ENCODE measurements around the gene BCKDK. TPM values are rescaled to one million over a fixed set of nuclear protein-coding genes. Genes with fewer than 3 reads are reported as not detected.
"Not testable (repeated sequence)": the region's sequence is repeated elsewhere in the genome, so short reads cannot be mapped to it uniquely, and the experiment has no call there.

The BCKDK gene
- total RNA-seq, 2 donors from 2014 or later: 41.3 to 43.4 TPM

DNA sequence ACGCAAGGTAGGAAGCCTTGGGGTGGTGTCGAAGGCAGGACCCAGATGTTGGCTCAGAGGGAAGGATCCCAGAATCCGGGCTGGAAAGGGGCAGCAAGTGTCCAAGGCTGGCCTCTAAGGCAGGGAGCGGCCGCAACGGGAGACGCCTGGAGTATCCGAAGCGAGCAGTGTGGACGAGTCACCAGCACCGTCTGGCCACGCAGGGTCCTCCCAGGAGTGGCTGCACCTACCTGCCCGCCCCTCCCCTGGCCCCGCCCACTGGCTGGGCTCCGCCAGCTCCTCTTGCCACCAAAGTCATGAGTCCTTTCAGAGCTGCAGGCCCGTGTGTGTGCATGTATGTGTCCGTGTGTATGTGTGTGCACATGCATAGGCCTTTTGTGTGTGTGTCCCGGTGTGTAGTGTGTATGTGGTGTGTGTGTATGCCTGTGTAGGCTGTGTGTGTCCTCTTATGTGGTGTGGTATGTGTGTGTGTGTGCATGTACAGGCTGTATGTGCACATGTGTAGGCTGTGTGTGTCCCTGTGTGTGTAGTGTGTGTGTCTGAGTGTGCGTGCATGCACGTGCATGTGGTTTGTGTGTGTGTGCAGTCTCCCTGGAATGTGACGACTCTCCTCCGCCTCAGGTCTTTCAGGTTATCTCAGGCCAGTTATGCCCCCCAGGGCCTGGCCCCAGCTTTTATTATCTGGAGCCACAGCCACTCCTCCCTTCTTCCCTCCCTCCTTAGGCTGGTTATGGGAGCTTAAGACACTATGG lies 27.5 kb downstream of the BCKDK start, which contains the start of gene PRSS8:
TSS of gene PRSS8 (minus strand) at position 193 of the 752 bp plus-strand sequence. CDS start 229 bp downstream, outside the sequence.
- Histone ChIP-seq H3K9me3 (no peaks in the 10 kb centered on the region), H3K4me3 (peak within 1 kb of the TSS; percentile 63), H3K27ac (peak within 1 kb of the TSS; percentile 98), H3K36me3 (no peaks in the 10 kb centered on the region), H3K9ac (ENCODE audit: low read depth in 2 of 2, low read length in 2 of 2) (peak within 1 kb of the TSS; percentile 79 to 100), H3K4me1 (peaks cover 20% of the 10 kb centered on the region), H3K27me3 (no peaks in the 10 kb centered on the region)
- TF ChIP-seq, protein P1, sequence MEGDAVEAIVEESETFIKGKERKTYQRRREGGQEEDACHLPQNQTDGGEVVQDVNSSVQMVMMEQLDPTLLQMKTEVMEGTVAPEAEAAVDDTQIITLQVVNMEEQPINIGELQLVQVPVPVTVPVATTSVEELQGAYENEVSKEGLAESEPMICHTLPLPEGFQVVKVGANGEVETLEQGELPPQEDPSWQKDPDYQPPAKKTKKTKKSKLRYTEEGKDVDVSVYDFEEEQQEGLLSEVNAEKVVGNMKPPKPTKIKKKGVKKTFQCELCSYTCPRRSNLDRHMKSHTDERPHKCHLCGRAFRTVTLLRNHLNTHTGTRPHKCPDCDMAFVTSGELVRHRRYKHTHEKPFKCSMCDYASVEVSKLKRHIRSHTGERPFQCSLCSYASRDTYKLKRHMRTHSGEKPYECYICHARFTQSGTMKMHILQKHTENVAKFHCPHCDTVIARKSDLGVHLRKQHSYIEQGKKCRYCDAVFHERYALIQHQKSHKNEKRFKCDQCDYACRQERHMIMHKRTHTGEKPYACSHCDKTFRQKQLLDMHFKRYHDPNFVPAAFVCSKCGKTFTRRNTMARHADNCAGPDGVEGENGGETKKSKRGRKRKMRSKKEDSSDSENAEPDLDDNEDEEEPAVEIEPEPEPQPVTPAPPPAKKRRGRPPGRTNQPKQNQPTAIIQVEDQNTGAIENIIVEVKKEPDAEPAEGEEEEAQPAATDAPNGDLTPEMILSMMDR (IDR thresholded peaks at IDR 0.05): no peak
- intact Hi-C loops (cut with DNase I): no loop called here
- peak; percentile 97 for DNase-seq

DNA sequence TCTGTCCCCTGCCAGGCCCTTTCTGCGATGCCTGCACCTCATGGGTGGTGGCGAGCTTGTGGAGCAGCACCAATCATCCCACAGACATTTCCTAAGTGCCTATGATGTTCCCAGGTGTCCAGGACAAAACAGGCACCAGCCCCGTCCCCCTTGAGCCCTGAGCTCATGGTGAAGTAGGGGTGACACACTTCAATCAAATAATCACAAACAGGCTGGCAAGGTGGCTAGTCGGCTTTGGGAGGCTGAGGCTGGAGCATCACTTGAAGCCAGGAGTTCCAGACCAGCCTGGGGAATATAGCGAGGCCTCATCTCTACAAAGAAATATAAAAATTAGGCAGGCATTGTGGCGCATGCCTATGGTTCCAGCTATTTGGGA lies 28.1 kb downstream of the BCKDK start:
- Histone ChIP-seq H3K4me3 (no peak overlapping the region), H3K4me1 (peaks cover 26% of the 10 kb centered on the region), H3K9ac (ENCODE audit: low read depth in 2 of 2, low read length in 2 of 2) (peak overlapping the region in 1 of 2 donors; percentile 100), H3K27ac (no peak overlapping the region), H3K9me3 (no peaks in the 10 kb centered on the region), H3K36me3 (no peaks in the 10 kb centered on the region), H3K27me3 (no peaks in the 10 kb centered on the region)
- DNase-seq: no peak
- TF ChIP-seq, protein P1 (IDR thresholded peaks at IDR 0.05): no peak
- intact Hi-C loops (cut with DNase I): no loop called here

DNA sequence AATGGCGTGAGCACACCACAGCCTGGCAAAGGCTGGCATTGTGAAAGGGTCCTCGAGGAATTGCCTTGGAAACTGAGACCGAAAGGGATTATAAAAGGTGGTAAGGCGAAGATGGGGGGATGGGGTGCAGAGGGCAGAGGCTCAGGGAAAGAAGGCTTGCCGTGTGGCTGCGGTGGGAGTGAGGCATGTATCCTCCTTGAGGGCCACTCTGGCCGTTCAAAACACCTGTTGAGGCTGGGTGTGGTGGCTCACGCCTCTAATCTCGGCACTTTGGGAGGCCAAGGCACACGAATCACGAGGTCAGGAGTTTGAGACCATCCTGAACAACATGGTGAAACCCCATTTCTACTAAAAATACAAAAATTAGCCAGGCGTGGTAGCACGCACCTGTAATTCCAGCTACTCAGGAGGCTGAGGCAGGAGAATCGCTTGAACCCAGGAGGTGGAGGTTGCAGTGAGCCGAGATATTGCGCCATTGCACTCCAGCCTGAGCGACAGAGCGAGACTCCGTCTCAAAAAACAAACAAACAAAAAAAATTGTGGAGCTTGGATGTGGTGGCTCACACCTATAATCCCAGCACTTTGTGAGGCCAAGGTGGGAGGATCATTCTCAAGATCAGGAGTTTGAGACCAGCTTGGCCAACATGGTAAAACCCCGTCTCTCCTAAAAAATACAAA lies 28.8 kb downstream of the BCKDK start:
- H3K36me3 ChIP-seq; intact Hi-C loops (cut with DNase I); H3K9ac ChIP-seq (ENCODE audit: low read depth in 2 of 2, low read length in 2 of 2); DNase-seq; H3K27ac ChIP-seq; H3K9me3 ChIP-seq; H3K4me3 ChIP-seq; H3K27me3 ChIP-seq: not testable (repeated sequence)
- H3K4me1 ChIP-seq: peaks cover 32% of the 10 kb centered on the region

DNA sequence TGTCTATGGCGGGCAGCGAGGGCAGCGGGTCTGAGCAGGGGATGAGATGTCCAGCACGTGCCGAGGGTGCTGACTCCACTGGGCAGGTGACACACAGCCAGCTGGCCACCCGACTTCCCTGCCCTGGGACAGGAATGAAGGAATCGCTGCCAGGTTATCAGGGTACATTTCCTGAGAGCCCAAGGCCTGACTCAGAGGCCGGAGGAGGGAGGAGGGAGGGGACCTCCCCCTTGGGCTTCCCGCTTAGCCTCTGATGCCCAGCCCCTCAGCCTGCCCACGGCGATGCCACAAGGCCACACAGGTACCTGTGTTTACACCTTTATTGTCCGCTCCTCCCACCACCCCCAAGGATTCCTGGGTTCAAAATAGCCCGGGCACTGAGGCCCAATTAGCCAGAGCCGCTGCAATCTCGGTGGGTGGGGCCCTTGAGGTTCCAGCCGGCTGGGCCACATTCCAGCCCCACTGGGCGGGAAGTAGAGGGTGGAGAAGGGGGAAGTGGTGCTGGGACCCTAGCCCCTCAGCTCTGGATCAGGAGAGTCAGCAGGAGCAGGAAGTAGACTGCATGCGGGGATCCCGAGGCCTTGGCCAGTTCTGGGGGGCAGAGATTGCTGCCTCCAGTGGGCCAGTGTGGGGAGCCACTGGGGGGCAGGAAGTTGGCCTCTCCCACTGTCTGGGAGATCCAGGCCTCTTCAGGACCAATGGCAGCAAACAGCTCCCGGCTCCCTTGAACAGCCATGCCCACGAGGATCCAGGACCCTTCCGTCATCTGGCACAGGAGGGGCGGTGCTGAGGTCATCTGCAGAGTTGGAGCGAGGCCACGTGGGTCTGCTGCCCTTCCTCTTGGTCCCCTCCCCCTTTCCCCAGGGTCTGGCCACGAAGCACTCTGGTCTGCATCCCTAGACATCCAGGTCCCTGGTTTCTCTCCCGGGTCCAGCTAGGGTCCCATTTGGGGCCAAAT lies 30.7 kb downstream of the BCKDK start:
- H3K27me3 ChIP-seq: no peaks in the 10 kb centered on the region
- peak overlapping the region; percentile 67 for H3K27ac ChIP-seq
- intact Hi-C loops (cut with DNase I): no loop called here
- DNase-seq: peak; percentile 83
- TF ChIP-seq, protein P1 (IDR thresholded peaks at IDR 0.05): no peak
- no peaks in the 10 kb centered on the region for H3K9me3 ChIP-seq
- H3K4me1 ChIP-seq: peaks cover 23% of the 10 kb centered on the region
- H3K36me3 ChIP-seq: no peaks in the 10 kb centered on the region
- H3K4me3 ChIP-seq: no peak overlapping the region
- H3K9ac ChIP-seq (ENCODE audit: low read depth in 2 of 2, low read length in 2 of 2): peak overlapping the region; percentile 33 to 80

DNA sequence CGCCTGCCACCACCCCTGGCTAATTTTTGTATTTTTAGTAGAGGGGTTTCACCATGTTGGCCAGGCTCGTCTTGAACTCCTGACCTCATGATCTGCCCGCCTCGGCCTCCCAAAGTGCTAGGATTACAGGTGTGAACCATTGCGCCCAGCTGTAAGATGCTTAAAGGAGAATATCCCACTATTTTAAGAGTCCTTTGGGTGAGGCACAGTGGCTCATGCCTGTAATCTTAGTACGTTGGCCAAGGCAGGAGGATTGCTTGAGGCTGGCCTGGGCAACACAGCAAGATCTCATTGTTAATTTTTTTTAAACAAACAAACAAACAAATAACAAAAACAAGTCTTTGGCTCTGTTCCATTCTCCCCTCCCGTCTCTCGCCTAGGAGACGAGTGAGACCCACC lies 32.9 kb downstream of the BCKDK start:
- H3K27me3 ChIP-seq, DNase-seq, H3K4me3 ChIP-seq, H3K9me3 ChIP-seq, H3K36me3 ChIP-seq: not testable (repeated sequence)
- H3K4me1 ChIP-seq: peaks cover 23% of the 10 kb centered on the region
- intact Hi-C loops (cut with DNase I): loop anchor here (10.0 kb wide), 1 partner anchor 156 kb away; the partner anchor contains the start of gene HSD3B7
- peak overlapping the region; percentile 91 for H3K27ac ChIP-seq
- H3K9ac ChIP-seq (ENCODE audit: low read depth in 2 of 2, low read length in 2 of 2): peak overlapping the region; percentile 61 to 74

All from colonic mucosa (tissue), 4 donors.